HUDEP-2 (cell line): ENCODE data around the gene SAMD4A.

Source experiments
- DNase-seq, 76 experiments: peaks; one replicate each; lab custom pipeline; 2025; ENCODE audit not compliant: unreplicated experiment in 76 of 76; lab: John Stamatoyannopoulos, UW

The SAMD4A gene

DNA sequence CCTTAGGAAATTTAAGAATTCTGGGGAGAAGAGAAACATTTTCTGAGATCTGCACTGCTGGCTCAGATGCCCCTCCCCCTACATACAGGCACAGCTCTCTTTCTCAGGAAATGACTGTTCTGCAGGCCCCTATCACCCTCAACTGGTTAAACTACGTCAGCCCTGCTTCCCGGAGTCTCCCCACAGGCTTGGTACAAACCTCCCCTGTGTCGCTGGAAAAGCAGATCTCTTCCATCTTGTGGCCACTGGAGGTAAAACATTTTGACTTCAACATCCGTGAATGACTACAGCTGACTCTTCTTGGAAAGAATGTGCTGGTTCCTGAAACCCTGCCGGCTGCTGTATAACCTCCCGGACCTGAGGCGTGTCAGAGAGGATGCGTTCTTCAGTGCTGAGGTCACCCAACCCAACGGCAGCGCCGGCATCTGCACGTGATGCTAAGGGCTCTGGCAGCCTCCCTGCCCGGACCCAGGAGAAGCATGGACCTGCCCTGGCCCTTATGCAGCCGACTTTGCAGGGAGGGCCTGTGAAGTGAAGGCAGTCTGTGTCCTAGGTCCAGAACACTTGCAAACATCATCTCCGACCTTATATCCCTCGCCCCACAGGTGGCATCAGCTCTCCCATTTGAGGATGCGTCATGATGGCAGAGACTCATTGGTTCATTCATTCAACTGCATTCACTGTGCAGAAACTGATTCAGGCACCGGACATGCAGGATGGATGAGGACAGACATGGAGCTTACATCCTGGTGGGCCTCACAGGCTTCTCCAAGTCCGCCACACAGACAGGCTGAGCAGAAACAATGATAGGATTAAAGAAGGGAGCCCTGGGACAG is 206.5 kb downstream of the SAMD4A start:
- DNase-seq = peak in 74 of 76 experiments; percentile 24 to 94 (median 80)

DNA sequence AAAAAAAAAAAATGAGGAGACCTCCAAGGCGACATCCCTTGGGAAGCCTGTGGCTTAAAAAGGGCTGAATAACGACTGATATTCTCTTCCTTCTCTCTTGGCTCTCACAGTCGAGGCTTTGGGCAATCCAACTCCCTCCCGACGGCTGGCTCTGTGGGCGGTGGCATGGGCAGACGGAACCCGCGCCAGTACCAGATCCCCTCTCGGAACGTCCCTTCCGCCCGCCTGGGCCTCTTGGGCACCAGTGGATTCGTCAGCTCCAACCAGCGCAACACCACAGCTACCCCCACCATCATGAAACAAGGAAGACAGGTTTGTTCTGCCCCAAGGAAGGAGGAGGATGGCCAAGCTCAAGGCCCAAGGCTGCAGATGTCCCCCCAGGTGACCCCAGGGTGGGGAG is 207.9 kb downstream of the SAMD4A start:
- no peak for DNase-seq

DNA sequence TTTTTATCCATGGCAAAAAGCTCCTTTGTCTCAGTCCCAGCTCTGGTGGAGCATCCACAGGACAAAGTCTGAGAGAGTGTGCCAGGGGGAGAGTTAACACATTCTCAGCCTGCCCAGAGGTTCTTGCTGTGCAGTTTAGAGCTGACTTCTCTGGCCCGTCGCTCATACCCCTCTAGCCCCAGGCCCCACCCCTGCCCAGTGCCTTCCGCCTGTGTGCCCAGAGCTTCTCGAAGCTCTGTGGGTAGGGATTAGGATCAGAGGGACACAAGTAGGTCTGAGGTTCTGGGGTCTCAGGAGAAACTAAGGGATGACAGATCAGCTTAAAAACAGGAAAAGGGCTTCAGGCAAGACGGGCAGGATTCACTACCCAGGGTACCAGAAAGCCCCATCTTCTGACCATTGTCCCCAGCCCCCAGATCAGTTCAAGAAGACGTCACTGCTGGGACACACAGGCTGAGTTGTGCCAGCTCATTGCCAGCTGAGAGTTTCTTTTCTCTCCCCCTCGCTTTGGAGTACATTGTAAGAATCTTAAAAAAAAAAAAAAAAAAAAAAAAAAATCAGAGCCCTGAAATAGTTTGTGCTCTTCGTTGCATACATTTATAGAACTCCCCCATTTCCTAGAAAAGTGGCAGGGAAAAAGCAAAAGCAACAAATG is 208.7 kb downstream of the SAMD4A start:
- no peak for DNase-seq

DNA sequence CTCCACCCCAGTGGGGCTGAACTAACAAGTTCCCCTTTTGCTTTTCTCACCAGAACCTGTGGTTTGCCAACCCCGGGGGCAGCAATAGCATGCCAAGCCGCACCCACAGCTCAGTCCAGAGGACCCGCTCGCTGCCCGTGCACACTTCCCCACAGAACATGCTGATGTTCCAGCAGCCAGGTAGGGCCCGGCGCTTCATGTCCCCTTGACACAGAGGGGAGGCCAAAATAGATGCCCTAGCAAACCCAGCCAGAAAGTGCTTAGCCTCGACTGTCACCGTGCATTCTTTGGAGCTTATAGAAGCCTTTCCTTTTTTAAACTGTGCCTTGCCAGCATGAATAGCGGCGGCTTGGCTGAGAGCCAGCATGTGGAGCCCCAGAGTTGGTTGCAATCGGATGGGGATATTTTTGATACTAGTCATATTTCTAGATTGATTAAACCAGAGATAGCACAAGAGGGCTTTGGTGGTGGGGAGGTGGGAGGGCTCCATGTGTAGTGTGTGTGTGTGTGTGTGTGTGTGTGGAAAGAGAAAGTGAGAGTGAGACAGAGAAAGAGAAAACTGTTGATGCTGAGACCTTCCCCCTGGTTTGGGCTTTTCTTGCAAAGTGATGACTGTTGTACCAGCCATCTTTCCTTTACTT is 209.6 kb downstream of the SAMD4A start:
- peak in 44 of 76 experiments; percentile 9 to 58 (median 28) for DNase-seq

DNA sequence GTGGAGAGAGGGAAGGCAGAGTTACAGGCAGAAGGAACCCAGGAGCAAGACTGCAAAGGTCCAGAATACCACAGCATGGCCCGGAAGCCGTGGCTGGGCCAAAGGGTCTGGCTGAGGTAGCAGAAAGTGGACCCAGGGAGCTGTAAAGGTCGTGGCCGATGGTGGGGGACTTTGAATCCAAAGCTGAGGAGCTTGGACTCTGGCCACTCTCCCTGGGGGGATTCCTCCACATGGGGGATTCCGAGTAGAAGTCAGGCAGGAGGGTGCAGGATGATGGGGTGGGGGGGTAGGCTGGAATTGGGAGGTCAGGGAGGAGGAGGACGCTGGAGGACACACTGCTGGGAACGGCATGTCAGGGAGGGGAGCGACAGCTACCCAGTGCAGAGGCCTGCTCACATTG is 210.5 kb downstream of the SAMD4A start:
- DNase-seq = no peak

DNA sequence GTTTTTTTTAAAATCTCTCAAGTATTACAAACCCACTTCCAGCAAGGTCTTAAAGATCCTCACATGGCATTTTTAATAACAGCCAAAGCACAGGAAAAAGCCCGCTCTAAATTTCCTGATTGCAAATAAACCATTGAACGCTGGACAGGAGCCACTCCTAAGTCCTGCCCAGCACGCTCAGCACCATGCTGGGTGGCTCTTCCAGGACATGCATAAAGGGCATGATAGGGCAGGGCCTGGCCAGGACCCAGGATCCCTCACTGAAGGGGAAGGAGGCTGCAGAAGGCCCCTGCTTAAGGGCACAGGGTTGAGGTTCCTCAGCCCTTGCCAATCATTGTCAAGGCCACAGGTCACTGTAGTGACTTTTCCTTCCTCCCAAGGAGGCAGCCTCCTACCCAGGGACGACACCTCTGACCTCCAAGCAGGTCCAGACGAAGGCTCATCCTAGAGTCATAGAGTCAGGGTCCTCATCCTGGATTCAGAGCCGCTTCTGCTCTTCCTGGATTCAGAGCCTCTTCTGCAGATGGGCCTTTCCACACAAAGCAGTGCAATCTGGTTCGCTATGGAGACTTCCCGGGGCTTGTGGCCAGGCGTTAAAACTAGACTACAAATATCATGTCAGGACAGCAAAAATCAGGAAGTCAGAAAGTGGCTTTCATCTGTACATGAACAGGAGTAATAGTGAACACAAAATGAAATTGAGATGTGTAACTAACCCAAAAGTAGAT is 211.9 kb downstream of the SAMD4A start:
- no peak for DNase-seq

DNA sequence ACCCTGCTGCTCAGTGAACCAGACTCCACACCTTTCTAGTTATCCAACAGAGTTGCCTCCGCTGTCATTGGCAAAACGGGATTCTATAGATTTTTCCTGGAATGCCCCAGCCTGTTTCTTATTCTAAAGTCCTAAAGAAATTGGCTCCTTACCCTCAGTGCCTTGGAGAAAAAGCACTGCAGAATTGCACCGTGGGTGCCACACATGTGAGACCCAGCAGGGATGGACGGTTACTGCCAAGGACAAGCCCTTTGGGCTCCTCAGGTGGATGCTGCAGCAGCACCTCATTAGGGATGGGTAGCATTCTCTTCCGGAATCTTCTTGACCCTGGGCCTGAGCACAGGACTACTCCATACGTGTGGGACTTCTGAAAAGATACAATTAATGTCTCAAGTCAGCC is 214.2 kb downstream of the SAMD4A start:
- DNase-seq = no peak

DNA sequence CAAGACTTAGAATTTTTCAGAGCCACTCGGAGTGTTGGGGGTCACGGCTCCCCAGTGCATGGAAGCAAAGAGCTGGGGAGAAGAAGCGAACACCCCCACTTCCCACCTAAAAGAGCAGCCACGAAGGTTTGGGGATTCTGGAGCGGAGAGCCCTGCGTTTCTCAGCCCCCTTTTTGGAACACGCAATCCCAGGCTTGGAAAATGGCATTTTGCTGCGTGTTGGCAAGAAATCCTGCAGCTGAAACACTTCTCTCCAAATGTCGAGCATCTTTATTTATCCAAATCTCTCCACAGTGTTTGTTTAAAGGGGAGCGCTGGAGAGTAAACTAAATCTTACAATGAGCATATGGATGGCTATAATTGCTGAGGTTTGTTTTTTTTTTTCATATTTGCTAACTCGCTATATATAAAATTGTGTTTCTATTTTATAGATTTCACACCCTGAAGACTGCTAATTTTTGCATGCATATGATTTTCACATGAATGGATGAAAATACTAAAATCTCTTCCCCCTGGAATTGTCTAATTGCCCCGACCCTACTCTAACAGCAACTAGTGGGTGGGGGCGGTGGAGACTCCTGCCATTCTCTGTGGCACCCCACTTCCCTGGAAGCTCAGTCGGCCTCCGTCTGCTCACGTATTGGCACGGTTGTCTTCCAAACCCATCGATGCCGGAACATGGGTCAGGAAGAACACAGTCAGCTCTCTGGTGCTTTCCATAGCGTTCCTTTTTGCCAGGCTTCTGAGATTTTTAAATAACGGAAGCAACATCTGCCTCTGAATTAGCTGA is 215.2 kb downstream of the SAMD4A start:
- DNase-seq = no peak

DNA sequence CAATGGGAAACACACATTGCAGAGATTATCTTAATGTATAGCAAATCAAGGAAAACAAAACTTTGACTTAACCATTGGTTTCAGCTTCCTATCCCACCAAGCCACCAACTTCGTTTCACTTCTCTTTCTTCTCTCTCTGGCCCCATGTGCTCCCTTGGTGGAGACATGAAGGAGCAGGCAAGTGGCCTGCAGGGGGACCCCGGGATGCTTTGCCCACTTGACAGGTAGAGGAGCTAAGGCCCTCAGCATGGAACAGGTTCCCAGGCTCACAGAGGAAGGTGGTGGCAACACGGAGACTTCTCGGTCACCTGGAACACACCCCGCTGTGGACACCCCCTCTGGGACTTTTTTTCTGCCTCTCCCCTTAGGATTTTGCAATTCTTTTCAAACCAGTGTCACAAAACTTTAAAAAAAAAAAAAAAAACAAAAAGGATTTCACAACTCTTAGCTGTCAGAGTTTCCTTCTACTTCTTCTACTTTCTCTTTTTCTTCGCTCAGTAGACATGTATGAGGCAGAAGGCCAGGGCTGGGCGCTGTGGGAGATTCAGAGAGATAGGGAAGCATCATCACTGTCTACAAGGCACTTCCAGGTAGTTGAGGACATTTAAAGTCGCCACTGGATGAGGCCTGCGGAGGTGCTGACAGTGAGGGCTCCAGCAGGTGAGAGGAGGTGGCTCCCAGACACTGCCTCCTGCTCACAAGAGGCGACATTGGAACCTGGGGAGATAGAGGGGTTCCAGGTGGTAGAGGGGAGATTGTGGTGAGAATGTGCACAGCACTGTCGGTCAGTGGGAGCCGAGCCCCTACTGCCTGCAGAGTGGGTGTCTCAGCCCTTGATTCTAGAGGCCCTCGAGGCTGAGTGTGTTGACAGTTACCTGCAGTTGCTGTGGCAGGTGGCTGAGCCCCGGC is 216.1 kb downstream of the SAMD4A start:
- DNase-seq = no peak

DNA sequence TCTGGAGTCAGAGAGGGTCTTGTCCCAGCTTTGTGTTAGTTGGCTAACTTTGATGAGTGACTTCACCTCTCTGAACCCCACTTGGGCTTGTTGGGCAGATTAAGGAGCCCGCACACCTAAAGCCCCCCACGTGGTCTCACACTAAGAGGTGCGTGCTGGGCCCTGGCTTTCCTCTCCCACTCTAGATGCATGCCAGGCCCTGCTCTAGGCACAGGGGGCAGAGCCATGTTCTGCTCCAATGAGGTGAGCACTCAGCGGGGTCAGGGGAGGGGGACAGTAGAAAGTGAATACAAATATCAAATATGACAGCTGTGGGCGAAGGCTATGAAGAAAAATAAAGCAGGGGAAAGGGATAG is 216.7 kb downstream of the SAMD4A start:
- DNase-seq = no peak

DNA sequence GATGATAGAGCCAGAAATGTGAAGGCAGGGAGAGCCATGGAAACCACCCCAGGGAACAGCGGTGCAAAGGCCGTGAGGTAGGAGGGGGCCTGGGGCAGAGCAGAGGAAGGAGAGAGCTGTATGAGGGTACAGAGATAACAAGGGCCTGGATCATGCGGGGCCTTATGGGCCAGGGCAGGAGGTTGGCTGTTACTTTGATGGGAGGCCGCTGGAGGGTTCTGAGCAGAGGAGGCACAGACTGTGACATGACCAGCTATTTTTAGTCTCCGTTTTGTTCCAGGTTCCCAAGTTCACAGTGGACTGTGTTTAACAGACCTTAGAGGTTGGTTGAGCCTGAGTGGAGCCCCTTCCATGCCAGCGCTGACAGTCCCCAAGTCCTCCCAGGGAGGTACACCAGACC is 217.1 kb downstream of the SAMD4A start:
- no peak for DNase-seq

DNA sequence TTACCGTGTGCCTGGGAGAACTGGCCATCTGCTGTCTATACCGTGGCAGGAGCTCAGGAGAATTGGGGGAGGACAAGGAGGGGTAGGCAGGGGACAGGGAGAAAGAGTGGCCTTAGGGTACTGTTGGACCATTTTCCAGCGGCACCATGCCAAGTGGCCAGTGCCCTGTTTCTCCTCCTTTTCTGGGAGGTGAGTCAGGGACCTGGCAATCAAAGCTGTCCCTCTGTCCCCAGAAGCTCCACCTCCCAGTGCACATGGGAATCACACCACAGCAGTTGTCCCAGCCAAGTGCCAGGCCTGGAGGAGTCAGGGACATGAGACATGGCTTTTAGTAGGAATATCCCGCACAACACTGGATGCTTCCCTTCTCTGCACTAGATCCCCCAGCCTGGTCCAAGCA is 217.7 kb downstream of the SAMD4A start:
- no peak for DNase-seq

DNA sequence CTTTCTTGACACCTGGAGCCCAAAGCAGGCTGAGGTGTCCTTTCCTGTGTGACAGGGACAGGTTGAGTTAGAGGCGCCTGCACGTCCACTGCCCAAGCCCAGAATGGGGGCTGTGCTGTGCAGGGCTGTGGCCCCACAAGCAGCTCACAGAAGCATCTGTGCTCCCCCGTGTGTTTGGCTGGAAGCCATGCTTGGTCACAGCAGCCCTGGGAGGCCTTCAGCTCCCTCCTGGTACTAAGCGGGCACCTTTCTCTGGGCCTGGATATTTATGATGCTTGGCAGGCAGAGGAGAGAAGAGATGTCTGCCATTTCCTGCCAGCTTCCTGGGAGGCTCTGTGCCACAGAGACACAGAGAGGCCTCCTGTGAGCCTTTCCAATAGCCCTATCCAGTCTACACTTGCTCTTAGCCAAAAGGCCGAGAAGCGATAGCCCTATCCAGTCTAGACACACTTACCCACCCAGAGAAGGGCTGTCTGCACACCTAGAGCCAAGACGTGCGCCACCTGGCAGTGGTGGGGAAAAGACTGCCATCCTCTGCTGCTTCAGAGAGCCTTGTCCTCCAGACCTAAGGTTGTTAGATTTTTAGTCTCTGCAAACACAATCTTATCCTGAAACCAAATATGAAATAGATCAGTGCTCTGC is 218.3 kb downstream of the SAMD4A start:
- DNase-seq = no peak

DNA sequence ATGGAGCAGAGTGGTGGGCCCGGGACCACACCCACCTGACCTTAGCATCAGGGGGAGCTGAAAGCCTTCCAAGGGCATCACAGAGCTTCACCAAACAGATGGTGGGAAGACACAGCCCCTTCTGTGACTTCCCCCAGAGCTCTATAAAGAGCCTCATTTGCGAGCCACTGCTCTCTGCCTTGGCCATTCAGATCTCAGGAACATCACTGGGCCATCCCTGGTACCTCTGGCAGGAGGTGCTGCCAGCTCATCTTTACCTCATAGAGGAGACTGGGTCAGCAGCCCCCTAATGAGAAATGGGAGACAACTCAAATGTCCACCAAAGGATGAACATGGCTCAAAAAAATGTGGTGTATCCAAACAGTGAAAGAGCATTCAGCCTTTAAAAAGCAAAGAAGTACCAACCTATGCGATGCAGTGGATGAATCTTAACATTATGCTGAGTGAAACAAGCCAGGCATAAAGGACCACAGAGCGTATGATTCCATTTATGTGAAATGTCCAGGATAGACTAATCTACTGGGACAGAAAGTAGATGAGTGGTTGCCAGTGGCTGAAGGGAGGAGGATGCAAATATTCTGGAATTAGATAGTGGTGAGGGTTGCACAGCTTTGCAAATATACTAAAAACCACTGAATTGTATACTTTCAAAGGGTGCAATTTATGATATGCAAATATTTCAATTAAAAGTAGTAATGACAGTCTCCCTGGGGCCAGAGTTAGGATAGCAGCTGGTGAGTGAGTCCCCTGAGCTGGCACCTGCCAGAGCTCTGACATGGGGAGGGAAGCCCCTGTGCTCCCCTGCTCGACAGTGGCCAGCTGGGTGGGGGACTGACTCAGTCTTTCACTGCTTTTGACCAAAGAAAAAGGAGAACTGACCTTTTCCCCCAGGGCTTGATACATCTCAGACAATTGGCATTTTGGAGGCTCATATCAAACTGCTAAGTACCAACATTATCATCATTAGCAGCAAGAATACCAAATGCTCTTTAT is 219.1 kb downstream of the SAMD4A start:
- no peak for DNase-seq

DNA sequence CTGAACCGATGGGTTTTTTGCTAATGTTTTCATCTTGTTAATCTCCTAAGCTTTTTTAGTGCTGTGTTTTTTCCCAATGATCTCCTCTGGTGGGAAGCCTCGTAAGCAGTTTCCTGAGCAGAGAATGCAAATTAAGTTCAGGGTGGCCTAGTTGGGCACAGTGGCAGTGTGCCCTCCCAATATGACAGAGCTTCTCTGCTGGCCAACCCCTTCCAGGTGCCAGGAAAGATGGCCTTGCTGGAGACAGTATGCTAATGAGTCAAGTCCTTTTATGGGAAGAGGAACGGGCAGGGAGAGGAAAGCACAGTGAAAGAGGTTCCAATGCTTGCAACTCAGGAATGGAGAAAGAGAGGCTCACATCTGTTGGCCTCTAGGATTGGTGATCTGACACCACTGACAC is 219.9 kb downstream of the SAMD4A start:
- DNase-seq = no peak

DNA sequence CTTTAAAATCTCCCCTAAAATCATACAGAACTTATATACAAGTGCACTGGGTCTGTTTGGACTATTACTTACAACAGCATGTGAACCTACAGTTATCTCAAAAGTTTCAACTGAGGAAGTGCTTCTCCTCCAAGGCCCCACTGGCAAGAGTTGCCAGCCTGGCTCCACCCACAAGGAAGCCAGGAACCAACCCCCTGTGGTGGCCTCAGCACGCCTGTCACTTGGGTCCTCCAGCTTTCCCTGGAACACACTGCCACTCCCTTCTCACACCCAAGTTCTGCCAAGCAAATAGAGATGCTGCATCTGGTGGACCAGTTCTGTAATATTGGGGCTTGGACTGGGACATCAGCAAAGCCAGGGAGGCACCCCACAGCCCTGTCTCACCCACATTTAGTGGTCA is 220.3 kb downstream of the SAMD4A start:
- peak in 8 of 76 experiments; percentile 2 to 21 (median 8) for DNase-seq

DNA sequence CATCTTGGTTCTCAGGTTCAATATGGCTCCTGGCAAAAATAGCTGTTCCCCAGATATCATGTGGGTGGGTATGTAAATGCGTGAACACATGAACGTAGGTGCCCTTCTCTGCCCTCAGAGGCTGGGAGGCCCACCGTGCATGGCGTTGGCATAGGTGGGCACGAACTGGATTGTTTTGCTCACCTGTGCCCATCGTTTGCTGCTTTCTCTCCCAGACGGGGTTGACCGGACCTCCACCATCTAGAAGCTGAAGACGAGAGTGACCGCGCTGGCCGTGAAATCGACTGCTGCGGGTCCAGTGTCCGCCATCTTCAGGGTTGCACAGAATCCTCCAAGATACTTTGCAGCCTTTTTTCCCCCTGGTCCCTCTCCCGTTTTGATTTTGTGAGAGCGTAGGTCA is 221.8 kb downstream of the SAMD4A start:
- DNase-seq = no peak

DNA sequence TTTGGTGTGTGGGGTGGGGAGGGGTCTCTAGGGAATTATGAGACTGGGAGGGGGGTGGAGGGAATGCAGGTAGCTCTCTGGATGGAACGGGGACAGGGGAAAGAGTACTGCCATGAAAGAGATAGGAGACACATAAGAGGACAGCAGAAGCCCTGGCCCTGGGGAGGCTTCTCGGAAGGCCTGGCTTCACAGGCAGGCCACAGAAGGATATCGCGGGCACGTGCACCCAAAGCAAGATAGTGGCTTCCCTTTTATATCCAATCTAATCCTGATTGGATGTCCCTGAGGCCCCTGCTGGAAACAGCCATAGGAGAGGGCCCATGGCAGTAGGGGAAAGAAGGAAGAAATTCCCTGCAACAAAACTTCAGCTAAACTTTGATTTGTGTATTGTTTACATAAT is 222.2 kb downstream of the SAMD4A start:
- no peak for DNase-seq
